Measurements from ENCODE around the gene GTF3C5. TPM values are rescaled to one million over a fixed set of nuclear protein-coding genes. Genes with fewer than 3 reads are reported as not detected.
"Not testable (repeated sequence)": the region's sequence is repeated elsewhere in the genome, so short reads cannot be mapped to it uniquely, and the experiment has no call there.

Gene GTF3C5
- total RNA-seq, 1 experiment from 2014 or later: 48.3 TPM

- DNase-seq (ENCODE audit: low read depth): not testable (repeated sequence)
Observed at GRCh38 chr9:133070500-133070961, 39.7 kb downstream of the GTF3C5 start.

- DNase-seq (ENCODE audit: low read depth): not testable (repeated sequence)
Observed at GRCh38 chr9:133070985-133071384, 40.2 kb downstream of the GTF3C5 start.

GRCh38 chr9:133071484-133072150, 40.8 kb downstream of the GTF3C5 start:
- no peak for DNase-seq (ENCODE audit: low read depth)

GRCh38 chr9:133072210-133072609, 41.4 kb downstream of the GTF3C5 start:
- not testable (repeated sequence) for DNase-seq (ENCODE audit: low read depth)

GRCh38 chr9:133073086-133074014, 42.6 kb downstream of the GTF3C5 start:
- no peak for DNase-seq (ENCODE audit: low read depth)

GRCh38 chr9:133074111-133074651, 43.4 kb downstream of the GTF3C5 start:
- DNase-seq (ENCODE audit: low read depth): no peak

GRCh38 chr9:133075925-133076630, 45.3 kb downstream of the GTF3C5 start:
- no peak for DNase-seq (ENCODE audit: low read depth)

- DNase-seq (ENCODE audit: low read depth): no peak
Observed at GRCh38 chr9:133076691-133077090, 45.9 kb downstream of the GTF3C5 start.

GRCh38 chr9:133078486-133078885, 47.7 kb downstream of the GTF3C5 start:
- no peak for DNase-seq (ENCODE audit: low read depth)

GRCh38 chr9:133080161-133080560, 49.4 kb downstream of the GTF3C5 start:
- no peak for DNase-seq (ENCODE audit: low read depth)

- not testable (repeated sequence) for DNase-seq (ENCODE audit: low read depth)
Observed at GRCh38 chr9:133080786-133081779, 50.3 kb downstream of the GTF3C5 start.

- DNase-seq (ENCODE audit: low read depth): not testable (repeated sequence)
Observed at GRCh38 chr9:133081957-133082644, 51.3 kb downstream of the GTF3C5 start.

- DNase-seq (ENCODE audit: low read depth): not testable (repeated sequence)
Observed at GRCh38 chr9:133083688-133084087, 52.9 kb downstream of the GTF3C5 start.

- not testable (repeated sequence) for DNase-seq (ENCODE audit: low read depth)
Observed at GRCh38 chr9:133086212-133086860, 55.5 kb downstream of the GTF3C5 start.

- no peak for DNase-seq (ENCODE audit: low read depth)
Observed at GRCh38 chr9:133086894-133087293, 56.1 kb downstream of the GTF3C5 start.

- DNase-seq (ENCODE audit: low read depth): no peak
Observed at GRCh38 chr9:133087429-133088145, 56.8 kb downstream of the GTF3C5 start.

GRCh38 chr9:133088146-133088750, 57.5 kb downstream of the GTF3C5 start:
- DNase-seq (ENCODE audit: low read depth): no peak

- DNase-seq (ENCODE audit: low read depth): no peak
Observed at GRCh38 chr9:133088756-133089155, 58.0 kb downstream of the GTF3C5 start.
